RKO (cell line): ENCODE measurements around the gene MMP17.

Experiments
- DNase-seq: peaks from one replicate; pipeline ENCODE4 v3.0.0-alpha.2; 2016; ENCODE audit warnings: low spot score

Gene MMP17

DNA sequence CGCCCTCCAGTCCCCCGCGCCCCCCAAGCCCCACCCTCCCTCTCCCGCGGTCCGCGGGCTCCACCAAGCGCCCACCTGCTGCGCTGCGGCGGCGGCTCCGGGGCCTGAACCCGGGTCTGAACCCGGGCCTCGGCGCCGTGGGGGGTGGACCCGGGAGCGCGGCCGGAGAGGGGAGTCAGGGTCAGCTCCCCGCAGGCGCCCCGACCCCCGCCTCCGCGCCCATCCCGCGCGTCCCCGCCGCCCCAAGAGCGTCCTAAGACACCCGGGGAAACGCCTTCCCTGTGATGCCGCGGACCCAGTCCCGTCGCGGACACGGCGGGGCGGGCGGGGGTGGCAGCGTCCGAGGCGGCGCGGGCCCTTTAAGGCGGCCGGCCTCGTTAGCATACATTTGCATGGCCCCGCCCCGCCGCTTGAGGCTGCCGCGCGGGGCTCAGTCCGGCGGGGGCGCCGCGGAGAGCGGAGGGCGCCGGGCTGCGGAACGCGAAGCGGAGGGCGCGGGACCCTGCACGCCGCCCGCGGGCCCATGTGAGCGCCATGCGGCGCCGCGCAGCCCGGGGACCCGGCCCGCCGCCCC, at the start of gene MMP17:
MMP17 (plus strand) TSS at position 433 of the 574 bp plus-strand sequence; CDS start at position 535, 102 bp downstream.
- no peak for DNase-seq

DNA sequence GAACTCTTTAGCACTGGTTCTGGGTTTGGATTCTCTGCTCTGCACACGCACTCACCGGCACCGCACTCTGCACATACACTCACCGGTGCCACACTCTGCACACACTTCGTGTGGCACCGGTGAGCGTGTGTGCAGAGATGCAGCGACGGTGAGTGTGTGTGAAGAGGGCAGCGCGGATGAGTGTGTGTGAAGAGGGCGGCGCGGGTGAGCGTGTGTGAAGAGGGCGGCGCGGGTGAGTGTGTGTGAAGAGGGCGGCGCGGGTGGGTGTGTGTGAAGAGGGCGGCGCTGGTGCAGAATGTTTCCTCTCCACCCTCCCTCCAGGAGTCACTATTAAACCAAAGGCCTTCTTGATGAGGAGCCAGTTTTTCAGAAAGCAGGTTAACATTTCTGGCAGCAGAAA, 49.2 kb upstream of the MMP17 start:
- no peak for DNase-seq

DNA sequence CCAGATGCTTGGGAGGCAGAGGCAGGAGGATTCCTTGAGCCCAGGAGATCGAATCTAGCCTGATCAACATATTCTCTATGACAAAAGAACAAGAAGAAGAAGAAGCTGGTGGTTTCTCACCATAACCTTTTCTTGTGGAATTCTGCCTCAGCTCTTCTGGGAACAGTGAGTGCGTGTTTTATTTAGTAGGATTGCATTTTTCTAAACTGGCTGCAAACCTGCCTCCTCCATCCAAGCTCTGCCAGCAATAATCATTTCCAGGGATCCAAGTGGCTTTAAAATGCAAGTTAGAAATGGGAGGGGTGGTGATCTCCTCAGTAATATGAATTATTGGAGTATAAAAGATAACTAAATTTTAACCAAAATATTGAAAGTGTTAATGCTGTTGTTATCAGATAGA, 46.1 kb upstream of the MMP17 start:
- DNase-seq: no peak

DNA sequence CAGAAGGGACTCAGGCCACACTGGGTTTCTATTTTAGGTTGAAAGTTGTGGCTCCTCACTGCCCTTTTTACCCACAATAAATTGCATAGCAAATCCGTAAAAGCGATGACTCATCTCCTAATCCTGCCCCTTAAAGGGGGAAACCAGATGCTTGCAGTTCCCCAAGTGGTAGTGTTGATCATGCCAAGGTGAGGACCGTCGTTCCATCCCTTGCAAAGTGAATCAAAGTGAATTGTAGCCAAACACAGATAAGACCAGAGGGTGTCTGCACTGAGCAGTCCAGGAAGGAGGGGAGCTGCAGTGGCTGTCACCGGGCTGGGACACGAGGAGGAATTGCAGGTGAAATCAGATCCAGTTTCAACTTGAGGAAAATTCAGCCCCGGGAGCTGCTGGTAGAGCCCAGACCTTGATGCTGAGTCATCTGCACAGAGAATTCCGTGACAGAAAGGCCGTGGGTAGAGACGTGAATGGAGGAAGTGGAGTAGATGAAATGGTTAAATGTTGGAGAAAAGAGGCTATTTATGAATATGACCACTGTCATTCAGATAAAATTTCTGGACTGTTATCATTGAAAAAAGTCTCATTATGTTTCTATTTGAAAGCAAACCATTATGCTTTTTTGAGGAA, 44.2 kb upstream of the MMP17 start:
- DNase-seq: peak; percentile 11

DNA sequence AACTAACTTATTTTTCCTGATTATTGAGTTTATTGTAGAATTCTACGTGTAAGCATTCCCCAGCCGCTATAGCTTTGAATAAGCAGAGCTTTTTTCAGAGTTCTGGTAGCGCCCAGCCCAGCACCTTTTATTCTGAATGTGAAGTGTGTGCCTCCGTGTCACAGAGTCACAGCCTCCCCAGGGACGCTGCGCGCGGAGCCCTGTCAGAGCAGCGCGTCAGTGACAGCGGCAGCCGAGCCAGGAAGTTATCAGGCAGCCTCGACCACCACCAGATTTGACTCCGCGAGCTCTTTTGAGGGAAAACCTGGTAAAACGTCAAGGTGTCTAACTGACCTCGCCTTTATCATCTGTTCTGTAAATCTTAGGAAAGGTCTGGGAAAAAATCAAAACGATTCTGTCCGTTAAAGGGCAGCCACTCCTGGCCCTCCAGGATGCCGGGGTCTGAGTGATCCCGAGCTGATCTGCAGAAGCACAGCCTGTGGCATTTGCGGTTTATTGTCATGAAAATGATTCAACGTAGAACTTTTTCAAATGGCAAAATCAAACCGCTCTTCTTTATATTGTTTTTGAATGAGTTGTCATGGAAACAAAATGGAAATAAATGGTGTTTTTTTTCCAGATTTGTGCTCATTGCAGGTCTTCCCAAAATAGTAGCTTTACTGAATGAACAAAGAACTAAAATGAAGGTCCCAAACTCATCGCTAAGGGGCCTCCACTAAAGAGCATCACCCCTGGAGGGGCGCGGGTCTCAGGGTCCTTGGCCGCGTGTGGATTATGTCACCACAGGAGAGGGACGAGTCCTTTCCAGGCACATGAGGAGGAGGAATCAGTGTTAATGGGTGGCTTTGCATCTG, 43.1 kb upstream of the MMP17 start:
- no peak for DNase-seq

DNA sequence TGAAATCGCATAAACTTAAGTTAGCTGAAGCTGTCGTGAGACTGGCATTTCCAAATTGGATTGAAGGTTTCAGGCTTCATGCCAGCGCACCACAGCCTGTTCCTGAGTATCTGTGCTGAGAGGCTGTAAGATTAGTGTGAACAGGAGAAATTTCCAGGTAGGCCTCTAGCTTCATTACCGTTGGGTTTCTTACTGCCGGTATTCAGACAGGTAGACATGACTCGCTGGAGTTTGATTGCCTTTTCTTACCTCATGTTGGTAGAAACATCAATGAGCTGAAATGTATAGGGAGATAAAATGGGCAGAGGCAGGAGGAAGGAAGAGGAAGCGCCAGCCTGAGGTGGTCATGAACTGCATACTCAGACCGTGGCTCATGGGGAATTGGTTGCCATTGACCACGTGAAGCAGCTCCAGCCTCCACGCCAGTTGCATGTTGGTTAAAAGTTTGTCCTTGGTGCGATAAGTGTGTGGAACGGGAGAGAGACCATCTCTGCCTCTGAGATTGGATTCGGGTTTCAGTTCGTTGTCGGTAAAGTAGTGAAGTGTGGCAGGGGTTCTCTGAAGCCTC, 42.3 kb upstream of the MMP17 start:
- no peak for DNase-seq

DNA sequence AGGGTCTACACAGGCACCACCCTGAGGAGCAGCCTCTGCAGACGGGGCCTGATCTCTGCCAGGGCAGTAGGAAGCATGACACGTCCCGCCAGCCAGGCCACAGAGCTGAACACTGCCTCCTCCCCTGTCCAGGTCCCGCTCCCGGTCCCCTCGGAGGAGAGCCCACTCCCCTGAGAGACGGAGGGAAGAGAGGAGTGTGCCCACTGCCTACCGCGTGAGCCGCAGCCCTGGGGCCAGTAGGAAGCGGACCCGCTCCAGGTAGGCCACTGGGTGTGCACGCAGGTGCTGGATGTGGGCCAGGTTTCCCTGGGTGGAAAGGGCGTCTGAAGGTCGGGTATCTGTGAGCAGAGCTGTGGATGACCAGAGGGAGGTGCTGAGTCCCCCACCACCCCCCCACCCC, 41.9 kb upstream of the MMP17 start:
- DNase-seq: no peak

DNA sequence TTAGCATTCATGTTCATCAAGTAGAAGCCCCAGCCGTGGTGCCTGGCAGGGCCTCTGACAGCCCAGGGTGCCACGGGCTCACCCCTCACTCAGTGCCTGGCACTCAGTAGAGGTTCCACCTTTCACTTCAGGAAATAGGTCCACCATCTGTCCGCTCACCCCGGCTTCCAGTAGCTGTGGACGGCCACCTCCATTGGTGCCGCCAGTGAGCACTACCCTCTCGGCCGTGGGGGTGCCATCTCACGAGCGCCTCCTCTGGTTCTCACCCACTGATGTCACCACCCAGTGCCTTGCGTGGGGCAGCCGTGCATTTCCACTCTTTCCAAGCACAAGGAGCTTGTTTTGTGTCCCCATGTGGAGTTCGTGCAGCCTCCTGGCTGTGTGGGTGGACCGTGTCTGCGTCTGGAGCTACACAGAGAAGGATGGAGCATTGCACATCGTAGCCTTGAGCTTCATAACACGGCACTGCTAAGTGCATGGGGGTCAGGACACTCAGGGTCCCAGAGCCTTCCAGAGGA, 41.0 kb upstream of the MMP17 start:
- DNase-seq: no peak

DNA sequence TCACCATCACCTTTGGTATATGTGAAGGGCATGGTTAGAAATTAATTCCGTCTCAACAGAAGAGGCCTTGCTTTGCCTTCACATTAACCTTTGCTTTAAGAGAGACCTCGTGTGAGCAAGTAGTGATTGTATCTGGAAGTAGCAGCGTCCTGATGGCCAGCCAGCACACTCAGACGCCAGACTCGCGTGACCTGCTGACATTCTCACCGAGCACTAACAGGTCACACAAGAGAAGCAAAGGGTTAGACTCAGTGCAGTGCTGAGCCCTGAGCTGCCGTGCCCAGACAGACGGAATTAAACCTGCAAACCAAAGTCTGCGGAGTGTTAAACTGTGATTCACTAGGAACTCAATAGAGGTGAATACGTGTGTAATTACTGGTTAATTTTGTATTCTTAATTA, 40.1 kb upstream of the MMP17 start:
- no peak for DNase-seq

DNA sequence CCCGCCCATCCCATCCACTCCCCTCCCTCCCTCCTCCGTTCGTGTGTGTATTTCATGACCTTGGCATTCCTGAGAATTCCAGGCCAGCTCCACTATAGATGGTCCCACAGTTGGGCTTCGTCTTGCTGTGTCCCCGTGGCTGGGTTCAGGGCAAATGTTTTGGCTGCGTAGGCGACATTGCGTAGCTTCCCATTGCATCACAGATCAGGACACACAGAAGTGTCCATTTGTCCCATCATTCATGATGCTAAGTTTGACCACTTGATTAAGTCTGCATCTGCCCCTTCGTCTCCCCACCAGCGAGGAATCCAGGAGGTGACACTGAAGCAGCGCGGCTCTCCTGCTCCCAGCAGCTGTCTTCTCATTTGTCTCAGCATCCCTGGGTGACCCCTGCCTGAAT, 38.6 kb upstream of the MMP17 start:
- no peak for DNase-seq

DNA sequence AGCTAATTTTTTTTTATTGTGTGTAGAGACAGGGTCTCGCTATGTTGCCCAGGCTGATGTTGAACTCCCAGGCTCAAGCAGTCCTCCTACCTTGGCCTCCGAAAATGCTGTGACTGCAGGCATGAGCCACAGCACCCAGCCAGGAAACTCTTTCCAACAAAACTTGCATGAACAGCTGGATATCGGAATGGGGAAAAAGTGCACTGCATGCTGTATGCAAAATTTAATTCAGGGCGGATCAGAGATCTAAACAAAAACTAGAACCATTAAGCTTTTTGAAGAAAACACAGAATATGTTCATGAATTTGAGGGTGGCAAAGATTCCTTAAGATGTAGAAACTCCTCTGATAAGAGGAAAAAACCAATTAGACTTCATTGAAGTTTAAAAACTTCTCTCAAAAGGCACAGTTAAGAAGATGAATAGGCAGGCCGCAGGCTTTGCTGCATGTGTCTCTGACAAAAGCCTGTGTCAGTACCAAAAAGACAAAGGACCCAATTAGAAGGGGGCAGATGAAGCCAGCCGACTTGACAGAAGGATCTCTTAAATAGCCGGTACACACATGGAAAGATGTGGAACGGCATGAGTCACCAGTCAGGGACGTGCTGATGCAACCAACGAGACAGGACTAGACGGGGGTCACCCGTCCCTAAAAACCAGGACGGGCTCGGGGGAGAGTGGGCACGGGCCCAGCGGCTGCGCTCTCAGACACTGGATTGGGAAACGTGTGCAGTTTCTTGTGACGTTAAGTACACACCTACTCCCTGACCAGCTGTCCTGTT, 34.8 kb upstream of the MMP17 start:
- no peak for DNase-seq

DNA sequence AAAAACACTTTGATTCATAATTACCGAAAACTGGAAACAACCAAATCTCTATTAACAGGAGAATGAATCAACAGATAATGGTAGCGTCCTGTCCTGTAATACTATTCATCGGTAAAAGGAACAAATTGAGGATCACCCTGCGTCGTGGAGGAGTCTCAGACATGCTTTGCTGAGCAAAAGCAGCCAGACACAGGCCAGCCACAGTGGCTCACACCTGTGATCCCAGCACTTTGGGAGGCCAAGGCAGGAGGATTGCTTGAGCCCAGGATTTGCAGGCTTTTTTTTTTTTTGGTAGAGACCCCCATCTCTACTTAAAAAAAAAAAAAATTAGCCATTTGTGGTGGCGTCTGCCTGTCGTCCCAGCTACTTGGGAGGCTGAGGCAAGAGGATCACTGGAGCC, 34.1 kb upstream of the MMP17 start:
- DNase-seq: no peak

DNA sequence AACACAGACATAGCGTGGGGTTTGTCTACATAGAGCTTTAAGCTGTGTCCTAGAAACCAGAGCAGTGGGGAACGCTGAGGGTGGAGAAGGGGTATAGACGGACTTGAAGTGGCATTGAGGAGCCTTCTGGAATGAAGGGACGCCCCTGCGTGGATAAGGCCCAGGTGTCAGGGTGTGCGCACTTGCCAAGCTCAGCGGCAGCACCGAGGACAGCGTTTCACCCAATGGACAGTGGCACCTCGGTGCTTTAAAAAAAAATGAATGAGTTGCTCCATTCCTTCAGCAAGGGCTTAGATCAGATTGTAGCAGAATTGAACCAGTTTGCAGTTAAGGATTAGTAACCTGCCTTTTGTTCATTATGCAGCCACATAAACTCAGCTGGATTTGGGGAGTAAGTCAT, 33.6 kb upstream of the MMP17 start:
- no peak for DNase-seq

DNA sequence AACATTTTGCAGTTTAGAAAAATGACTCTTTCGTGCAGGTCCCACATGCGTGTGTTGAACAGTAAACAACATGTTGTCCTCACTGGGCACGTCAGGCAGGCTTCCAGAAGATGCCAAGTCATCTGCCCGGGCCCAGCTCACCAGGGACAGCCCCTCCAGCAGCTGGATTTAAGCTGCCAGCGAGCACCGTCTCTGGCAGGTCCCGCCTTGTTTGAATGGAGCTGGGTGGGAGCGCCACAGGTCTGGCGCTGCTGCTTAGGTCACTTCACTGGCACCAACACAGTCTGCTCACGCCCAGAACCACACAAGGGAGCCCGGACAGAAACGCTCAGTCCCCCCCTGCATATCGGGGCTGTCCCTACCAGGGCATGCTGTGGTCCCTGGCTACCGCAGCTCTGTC, 33.1 kb upstream of the MMP17 start:
- no peak for DNase-seq

DNA sequence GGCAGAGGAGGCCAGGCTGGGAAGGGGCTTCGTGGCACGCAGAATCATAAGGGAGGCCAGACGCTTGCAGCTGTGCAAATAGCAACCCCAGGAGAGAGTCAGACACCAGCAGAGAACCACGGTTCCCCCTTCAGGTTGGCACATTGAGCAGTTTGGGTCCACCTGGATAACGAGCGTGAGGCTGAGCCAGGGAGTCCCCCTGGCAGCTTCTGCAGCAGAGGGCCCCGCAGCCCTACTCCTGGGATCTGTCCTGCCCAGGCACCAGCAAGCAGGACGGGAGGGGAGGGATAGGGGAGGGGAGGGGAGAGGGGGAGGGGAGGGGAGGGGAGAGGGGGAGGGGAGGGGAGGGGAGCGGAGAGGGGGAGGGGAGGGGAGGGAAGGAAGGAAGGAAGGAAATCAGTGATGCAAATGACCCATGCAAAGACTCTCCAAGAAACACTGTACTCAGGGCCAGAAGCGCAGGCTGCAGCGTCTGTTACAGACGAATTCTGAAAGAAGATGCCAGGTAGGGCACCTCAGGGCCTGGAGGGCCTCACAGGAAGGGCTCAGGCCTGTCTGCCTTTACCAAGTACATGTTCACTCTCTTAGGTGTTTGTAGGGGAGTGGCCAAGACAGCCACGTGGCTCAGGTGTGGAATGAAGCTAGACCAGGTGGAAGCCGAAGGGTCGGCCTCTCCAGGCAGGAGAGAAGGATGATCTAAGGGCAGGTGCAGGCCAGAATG, 32.3 kb upstream of the MMP17 start:
- DNase-seq: no peak

DNA sequence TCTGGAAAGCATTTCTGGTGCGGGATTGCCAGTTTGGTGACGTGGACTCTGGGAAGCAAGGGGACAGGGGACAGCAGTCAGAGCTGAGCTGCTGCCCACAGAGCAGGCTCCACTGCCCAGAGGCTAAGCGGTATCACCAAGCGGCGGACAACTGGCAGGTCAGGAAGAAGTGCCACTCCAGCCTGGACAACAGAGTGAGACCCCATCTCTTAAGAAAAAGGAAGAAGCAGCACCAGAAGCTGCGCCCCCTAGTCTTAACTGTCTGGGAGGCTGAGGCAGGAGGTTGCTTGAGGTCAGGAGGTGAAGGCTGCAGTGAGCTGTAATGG, 31.8 kb upstream of the MMP17 start:
- DNase-seq: no peak

DNA sequence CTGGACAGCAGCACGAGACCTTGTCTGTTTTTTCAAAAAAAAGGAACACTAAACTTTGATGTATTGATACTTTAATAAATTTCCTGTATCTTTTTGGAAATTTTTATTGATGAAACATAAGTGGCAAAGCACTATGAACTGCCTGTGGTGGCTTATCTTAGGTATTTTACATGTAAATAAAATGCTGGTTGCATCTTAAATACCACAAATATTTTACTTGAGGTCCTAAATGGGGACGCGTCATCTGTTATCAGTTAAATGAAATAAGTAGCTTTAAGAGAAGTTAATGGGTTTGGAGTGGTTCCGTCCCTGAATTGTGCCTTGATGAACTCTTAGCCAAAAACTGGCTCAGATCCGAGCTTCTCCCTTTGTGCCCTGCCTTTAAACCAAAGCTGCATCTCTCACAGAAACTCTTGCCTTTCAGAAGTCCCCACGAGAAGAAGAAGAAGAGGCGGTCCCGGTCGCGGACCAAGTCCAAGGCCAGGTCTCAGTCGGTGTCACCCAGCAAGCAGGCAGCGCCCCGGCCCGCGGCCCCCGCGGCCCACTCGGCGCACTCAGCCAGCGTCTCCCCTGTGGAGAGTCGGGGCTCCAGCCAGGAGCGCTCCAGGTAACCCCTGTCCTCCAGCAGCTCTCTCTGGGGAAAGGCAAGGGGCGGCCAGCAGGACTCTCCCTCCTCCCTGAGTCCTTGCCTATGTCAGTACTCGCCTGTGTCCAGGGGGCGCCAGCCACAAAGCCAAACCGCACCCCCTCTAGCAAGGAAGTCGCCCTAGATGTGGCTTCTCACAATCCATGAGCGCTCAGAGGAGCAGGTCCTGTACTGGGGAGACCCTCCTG, 31.2 kb upstream of the MMP17 start:
- no peak for DNase-seq

DNA sequence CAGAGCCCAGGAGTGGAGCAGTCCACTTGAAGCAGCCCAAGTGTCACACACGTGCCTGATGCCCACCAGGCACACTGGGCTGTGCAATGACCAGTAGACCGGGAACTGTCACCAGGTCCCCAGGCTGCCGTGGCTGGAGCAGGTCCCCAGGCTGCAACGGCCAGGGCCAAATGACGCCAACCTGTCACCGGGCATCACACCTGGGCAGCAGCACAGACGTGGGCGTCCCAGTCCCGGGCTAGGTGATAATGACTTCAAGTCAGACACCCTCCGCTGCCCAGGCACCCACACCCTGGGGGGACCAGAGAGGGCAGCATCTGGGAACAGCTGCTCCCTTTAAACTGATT, 30.6 kb upstream of the MMP17 start:
- no peak for DNase-seq

DNA sequence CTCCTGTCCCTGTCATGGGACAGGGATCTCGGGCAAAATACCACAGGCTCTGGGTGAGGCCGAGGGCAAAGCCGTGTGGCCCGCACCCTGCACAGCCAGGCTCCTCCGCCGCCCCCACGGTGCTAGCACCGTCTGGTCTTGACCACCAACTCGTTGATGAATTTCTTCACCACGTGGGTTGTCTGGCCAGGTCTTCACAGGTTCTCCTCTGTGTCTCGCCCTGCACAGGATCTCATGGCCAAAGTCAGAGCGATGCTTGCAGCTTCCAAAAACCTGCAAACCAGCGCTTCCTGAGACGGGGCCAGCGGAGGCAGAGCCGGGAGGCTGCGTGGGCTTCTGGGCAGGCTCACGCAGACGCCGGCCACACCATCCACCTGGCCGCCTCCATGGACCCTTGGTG, 29.0 kb upstream of the MMP17 start:
- DNase-seq: no peak

DNA sequence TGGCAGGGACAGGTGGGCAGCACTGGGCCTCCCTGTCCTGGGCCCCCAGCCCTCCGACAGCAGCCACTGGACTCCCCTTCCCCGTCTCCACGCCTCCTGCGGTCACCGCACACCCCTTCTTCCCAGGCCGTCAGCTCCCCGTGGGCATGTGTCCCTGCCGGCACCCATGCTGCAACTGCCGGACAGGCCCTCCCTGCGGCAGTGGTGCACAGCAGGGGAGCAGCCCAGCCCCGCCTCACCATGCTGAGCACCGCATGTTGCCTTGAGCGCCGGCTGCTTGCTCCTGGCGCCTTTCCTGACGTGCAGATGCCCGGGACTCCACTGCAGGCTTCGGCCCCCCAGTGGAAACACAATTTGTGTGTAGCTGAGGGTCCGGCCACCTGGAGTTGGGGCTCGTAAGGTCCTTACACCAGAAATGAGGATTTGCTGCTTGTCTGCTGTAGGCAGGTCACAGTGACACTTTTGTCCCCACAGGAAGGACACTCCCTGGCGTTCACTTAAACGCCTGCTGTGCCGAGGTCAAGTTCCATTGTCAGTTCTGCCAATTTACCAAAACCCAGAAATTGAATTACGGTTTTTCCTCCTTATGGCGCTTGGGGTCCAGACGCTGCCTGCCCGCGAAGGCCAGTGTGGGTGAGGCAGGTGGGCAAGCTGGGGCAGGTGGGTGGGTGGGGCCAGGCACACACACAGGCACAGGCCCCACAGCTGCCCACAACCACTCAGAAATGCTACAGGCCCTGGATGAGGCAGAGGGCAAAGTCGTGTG, 28.2 kb upstream of the MMP17 start:
- no peak for DNase-seq
